Subcutaneous abdominal adipose tissue (tissue), 5 donors: ENCODE measurements around the gene SLC22A1.

Source experiments
- H3K27ac ChIP-seq: one replicate; pipeline ENCODE4 v1.7.0; 2013; ENCODE audit warnings: low read depth, mild to moderate bottlenecking, inconsistent platforms, low read length, moderate library complexity
- H3K27me3 ChIP-seq, 5 donors: one replicate each; pipeline ENCODE4 v1.7.0; 2013; ENCODE audit warnings: low read length in 5 of 5, inconsistent platforms in 1 of 5; ENCODE audit not compliant: control insufficient read depth in 5 of 5, insufficient read depth in 4 of 5
- H3K36me3 ChIP-seq, 5 donors: one replicate each; pipeline ENCODE4 v1.7.0; 2013; ENCODE audit warnings: low read length in 5 of 5; ENCODE audit not compliant: control insufficient read depth in 5 of 5, insufficient read depth in 5 of 5
- H3K4me1 ChIP-seq, 5 donors: one replicate each; pipeline ENCODE4 v1.7.0; 2013; ENCODE audit warnings: low read length in 5 of 5, mild to moderate bottlenecking in 3 of 5, moderate library complexity in 1 of 5; ENCODE audit not compliant: control insufficient read depth in 5 of 5, insufficient read depth in 5 of 5
- H3K4me3 ChIP-seq, 5 donors: one replicate each; pipeline ENCODE4 v1.7.0; 2013; ENCODE audit warnings: low read length in 5 of 5, low read depth in 1 of 5
- H3K9ac ChIP-seq, 5 donors: one replicate each; pipeline ENCODE4 v1.7.0; 2013; ENCODE audit warnings: low read length in 5 of 5, mild to moderate bottlenecking in 4 of 5, moderate library complexity in 3 of 5
- H3K9me3 ChIP-seq, 5 donors: one replicate each; pipeline ENCODE4 v1.7.0; 2013; ENCODE audit warnings: low read length in 5 of 5; ENCODE audit not compliant: control insufficient read depth in 5 of 5
- donor health status: healthy.
- donor health status: healthy.
- donor health status: healthy.
- donor health status: healthy.
- donor health status: healthy.

Gene SLC22A1

DNA sequence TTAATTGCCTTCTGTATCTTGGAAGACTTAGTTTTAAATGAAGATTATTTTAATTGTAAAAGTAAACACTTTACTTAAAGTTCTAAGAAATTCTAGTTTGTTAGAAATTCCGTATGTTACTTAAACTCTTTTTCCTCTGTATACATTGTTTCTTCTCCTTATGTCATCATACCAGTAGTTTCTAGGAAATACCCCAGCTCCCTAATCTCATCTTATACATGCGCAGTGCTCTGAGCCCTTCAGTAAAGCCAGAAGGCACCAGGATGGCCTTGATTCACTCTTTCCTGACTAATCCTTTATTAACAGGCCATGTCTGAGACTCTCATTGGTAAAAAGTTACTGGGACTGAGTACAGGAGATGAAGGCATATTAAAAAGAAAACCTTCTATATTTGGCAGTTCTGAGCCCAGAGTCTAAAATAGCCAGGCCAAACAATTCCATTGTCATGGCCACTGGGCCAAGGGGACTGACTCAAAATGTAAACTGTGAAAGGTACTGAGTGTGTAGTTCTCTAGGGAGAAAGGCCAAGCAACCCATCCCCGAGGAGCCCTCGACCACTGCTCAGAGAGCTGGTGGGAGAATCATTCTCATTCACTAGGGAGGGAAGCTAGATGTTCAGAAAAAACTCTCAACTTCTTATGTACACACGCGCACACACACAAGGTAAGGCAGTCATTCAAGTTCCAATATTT is 25.0 kb downstream of the SLC22A1 start:
- Histone ChIP-seq H3K9ac (no peak overlapping the region), H3K4me1 (no peaks in the 10 kb centered on the region), H3K9me3 (peaks cover 0 to 3% (median 0%) of the 10 kb centered on the region in 5 donors), H3K27ac (no peak overlapping the region), H3K27me3 (no peaks in the 10 kb centered on the region), H3K4me3 (no peak overlapping the region), H3K36me3 (peaks cover 3 to 8% (median 5%) of the 10 kb centered on the region in 5 donors)

DNA sequence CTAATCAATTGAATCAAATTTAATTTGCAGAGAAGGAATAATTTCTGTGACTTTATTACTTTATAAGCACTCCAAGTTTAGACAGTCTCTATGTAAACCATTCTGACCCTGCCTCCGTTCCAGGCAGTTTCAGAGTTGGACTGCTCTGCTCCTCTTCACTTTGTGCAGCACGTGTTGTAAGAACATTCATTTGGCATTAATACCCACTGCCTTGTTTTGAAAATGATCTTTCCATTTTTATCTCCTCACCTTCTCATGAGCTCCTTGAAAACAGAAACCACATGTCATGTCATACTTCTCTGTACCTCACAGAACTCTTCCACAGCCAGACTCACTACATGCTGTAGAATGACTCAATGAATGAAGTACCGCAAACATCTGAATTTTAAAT is 25.5 kb downstream of the SLC22A1 start:
- H3K9ac ChIP-seq, result no peak overlapping the region
- no peak overlapping the region for H3K4me3 ChIP-seq
- H3K27me3 ChIP-seq, result no peaks in the 10 kb centered on the region
- H3K36me3 ChIP-seq, result peaks cover 3 to 8% (median 5%) of the 10 kb centered on the region in 5 donors
- peaks cover 0 to 3% (median 0%) of the 10 kb centered on the region in 5 donors for H3K9me3 ChIP-seq
- no peaks in the 10 kb centered on the region for H3K4me1 ChIP-seq
- no peak overlapping the region for H3K27ac ChIP-seq

DNA sequence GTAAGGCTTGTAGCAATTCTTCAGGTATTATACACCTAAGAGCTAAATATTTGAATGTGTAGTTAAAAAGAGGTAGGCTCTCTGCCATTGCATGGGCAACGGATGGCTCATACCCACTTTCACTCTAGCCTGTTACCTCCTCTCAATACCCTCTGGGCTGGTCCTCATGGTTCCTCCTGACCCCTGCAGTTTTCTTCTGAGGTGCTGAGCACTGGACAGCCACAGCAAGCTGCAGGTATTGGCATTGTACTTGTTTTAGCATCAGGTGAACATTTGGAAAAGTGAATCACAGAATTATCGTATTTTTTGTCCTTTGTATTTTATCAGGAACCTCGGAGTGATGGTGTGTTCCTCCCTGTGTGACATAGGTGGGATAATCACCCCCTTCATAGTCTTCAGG is 32.9 kb downstream of the SLC22A1 start:
- Histone ChIP-seq H3K4me3 (no peak overlapping the region), H3K9ac (no peak overlapping the region), H3K27me3 (no peaks in the 10 kb centered on the region), H3K36me3 (peaks cover 0 to 6% (median 0%) of the 10 kb centered on the region in 5 donors), H3K27ac (no peak overlapping the region), H3K4me1 (peaks cover 0 to 8% (median 5%) of the 10 kb centered on the region in 5 donors), H3K9me3 (peaks cover 0 to 7% (median 0%) of the 10 kb centered on the region in 5 donors)

DNA sequence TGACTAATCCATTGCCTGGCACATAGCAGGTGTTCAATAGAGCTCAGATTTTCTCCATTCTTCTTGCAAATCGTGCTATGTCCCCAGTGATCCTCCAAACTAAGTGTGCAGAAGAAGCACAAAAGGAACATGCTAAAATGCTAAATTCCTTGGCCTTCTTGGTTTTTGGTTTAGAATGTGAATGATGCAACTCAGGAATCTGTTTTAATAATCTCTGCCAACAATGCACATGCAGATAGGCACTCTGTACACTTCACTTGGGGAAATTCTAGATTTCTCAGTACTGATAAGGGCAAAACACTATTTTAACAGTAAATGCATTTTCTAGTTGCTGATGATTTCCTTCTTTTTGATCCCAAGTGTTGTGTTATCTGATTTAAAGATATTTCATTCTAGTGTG is 35.2 kb downstream of the SLC22A1 start:
- Histone ChIP-seq H3K9ac (no peak overlapping the region), H3K4me3 (no peak overlapping the region), H3K36me3 (peaks cover 0 to 6% (median 0%) of the 10 kb centered on the region in 5 donors), H3K9me3 (peaks cover 0 to 7% (median 0%) of the 10 kb centered on the region in 5 donors), H3K27me3 (no peaks in the 10 kb centered on the region), H3K4me1 (peaks cover 0 to 8% (median 5%) of the 10 kb centered on the region in 5 donors), H3K27ac (no peak overlapping the region)

DNA sequence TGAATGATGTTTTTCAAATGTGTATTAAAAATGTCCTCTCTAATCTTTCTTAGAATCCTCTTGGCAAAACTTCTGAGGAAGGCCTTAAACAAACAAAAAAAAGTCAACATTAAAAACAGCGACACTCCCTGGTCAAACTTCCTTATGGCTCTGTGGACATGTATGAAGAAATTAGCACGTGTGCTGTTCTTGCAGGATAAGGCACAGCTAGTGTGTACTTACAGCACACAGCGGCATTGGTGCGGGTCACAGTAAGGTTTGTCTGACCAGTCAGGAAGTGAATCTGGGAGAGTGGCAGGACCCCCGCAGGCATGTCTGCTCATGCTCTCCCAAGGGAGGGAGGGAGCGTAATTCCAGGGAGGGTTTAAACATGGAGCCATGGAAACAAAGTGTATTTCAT is 38.8 kb downstream of the SLC22A1 start:
- Histone ChIP-seq H3K27me3 (no peaks in the 10 kb centered on the region), H3K4me3 (no peak overlapping the region), H3K9ac (no peak overlapping the region), H3K9me3 (no peaks in the 10 kb centered on the region), H3K4me1 (peaks cover 0 to 8% (median 5%) of the 10 kb centered on the region in 5 donors), H3K27ac (no peak overlapping the region), H3K36me3 (peaks cover 0 to 5% (median 0%) of the 10 kb centered on the region in 5 donors)

DNA sequence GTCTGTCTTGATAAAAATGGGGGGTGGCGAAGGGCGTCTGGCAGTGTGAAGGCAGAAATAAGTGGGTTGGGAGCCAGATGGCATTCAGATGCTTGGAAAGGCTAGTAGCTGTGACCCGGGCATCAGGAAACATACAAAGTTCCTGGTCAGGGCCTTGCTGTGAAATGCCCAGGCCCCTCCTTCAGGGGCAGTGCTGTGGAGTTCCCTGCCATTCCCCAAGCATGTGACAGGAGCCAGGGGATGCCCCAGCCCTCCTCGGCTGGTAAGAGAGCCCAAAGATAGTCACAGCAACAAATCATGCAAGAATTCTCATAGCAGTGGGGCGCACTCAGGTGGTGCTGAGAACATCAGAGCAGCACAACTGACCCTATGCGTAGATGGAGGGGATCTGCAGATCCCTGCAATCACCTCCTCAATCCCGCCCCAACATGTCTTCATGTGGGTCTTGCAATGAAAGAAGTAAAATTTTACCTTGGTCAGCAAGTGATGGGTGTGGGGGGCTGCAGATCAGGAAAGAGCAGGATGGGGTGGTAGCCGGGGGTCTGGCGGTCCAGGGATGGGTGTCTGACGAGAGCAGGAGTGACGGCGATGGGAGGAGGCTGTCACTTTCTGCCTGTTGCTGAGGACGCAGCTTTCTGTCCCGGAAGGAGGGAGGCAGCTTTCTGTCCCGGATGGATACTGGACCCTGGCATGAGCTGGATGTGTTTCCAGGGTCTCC is 39.5 kb downstream of the SLC22A1 start:
- Histone ChIP-seq H3K27me3 (no peaks in the 10 kb centered on the region), H3K27ac (no peak overlapping the region), H3K9ac (no peak overlapping the region), H3K4me1 (peaks cover 0 to 8% (median 5%) of the 10 kb centered on the region in 5 donors), H3K36me3 (peaks cover 0 to 5% (median 0%) of the 10 kb centered on the region in 5 donors), H3K9me3 (no peaks in the 10 kb centered on the region), H3K4me3 (no peak overlapping the region)

DNA sequence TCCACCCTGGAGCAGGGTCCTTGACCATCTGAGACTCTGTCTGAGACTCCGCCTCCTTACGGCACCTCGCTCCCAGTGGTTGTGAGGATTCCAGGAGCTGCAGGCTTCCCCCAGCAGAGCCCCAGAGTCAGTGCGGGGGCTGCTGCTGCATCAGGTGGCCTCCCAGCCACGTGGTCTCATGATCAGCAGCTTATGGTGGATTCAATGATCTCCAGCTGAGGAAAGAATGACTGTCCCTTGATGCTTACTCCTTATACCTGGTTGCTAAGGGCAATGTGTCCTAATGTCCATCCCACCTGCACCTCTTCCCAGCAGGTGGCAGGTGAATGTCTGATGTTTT is 40.0 kb downstream of the SLC22A1 start:
- H3K4me1 ChIP-seq, result peaks cover 0 to 4% (median 2%) of the 10 kb centered on the region in 5 donors
- no peak overlapping the region for H3K27ac ChIP-seq
- no peaks in the 10 kb centered on the region for H3K27me3 ChIP-seq
- H3K4me3 ChIP-seq, result no peak overlapping the region
- H3K9me3 ChIP-seq, result no peaks in the 10 kb centered on the region
- peaks cover 0 to 3% (median 0%) of the 10 kb centered on the region in 5 donors for H3K36me3 ChIP-seq
- H3K9ac ChIP-seq, result no peak overlapping the region

DNA sequence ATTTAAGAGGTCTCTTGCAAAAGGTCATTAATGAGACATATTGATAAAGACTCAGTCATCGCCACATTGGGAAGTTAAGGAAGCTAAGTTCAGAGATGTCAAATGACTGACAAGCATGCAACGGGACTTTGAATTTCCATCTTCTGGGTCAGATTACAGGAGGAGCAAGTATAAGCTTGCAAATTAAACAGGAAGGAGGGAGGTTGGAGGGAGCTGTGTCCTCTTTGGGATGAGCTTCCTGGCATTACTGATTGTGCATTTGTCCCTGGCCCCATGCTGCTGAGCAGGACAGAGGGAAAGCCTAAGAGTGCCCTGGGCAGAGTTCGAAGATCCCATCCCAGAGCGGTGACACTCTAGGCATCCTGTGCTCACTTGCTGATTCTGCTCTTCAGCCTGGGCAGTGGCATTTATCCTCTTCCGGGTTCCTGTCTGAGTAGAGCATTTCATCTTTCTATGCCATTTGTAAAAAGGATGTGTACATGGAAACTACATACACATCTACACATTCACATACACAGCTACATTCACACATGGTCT is 40.5 kb downstream of the SLC22A1 start:
- no peak overlapping the region for H3K27ac ChIP-seq
- H3K9ac ChIP-seq, result no peak overlapping the region
- no peaks in the 10 kb centered on the region for H3K9me3 ChIP-seq
- H3K4me1 ChIP-seq, result no peaks in the 10 kb centered on the region
- no peak overlapping the region for H3K4me3 ChIP-seq
- H3K36me3 ChIP-seq, result no peaks in the 10 kb centered on the region
- H3K27me3 ChIP-seq, result no peaks in the 10 kb centered on the region

DNA sequence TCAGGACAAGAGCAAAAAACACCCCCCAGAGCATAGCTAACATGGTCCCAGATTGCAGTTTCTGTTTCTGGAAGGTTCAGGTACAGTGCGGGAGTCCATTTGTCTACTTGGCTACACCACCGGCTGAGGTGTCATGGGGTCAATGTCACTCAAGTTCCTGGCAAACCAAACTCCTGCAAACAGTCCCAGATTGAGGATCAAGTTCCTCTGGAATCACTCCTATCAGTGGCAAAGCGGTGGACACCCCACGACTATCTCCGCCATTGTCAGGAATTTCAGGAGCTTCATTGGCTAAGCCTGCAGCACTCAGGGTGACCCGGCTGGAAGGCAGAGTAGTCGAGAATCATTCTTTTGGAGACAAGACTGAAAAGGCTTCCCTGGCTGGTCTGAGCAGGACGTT is 41.8 kb downstream of the SLC22A1 start:
- Histone ChIP-seq H3K9ac (no peak overlapping the region), H3K4me1 (no peaks in the 10 kb centered on the region), H3K9me3 (no peaks in the 10 kb centered on the region), H3K27me3 (peaks cover 0 to 3% (median 0%) of the 10 kb centered on the region in 5 donors), H3K4me3 (no peak overlapping the region), H3K36me3 (no peaks in the 10 kb centered on the region), H3K27ac (no peak overlapping the region)

DNA sequence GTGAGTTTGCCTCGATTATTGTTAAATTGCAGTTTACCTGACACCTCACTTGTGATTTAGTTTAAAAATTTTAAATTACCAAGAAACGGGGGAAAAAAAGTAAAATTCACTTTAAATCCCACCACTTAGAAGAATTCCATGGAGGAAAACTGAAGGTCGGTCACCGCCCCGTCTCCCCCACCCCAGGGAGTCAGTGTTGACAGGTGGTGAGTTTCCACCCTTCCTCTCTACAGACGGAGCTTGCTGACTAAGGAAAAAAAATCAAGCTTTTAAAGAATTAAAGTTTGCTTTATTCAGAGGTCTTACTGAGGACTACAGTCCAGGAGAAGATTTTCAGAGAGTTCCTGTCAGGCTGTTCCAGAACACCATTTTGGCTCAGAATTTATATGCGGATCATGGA is 42.3 kb downstream of the SLC22A1 start:
- peaks cover 0 to 3% (median 0%) of the 10 kb centered on the region in 5 donors for H3K27me3 ChIP-seq
- H3K9me3 ChIP-seq, result no peaks in the 10 kb centered on the region
- H3K4me3 ChIP-seq, result no peak overlapping the region
- H3K36me3 ChIP-seq, result no peaks in the 10 kb centered on the region
- H3K4me1 ChIP-seq, result no peaks in the 10 kb centered on the region
- H3K27ac ChIP-seq, result no peak overlapping the region
- no peak overlapping the region for H3K9ac ChIP-seq
